GM18909 (cell line): Measurements from ENCODE around the gene CCR7.

Experiments used
- ATAC-seq: cut with Tn5 transposase; IDR thresholded peaks from one replicate; pipeline ENCODE4 v1.9.1; 2021; ENCODE audit warnings: mild to moderate bottlenecking; ENCODE audit not compliant: unreplicated experiment, poor library complexity

Gene CCR7

GRCh38 chr17:40564883-40565768 lies at the start of gene CCR7:
CCR7 (minus strand) TSS chr17:40565472; CDS start chr17:40565409, 63 bp downstream.
- ATAC-seq = no peak

GRCh38 chr17:40614431-40615067 lies 49.3 kb upstream of the CCR7 start:
- no peak for ATAC-seq

- no peak for ATAC-seq
Measured at GRCh38 chr17:40613467-40614154, 48.3 kb upstream of the CCR7 start.

GRCh38 chr17:40612599-40613244 lies 47.5 kb upstream of the CCR7 start:
- no peak for ATAC-seq

- ATAC-seq = no peak
Measured at GRCh38 chr17:40611840-40612474, 46.7 kb upstream of the CCR7 start.

GRCh38 chr17:40610359-40610758 lies 45.1 kb upstream of the CCR7 start:
- ATAC-seq = no peak

- no peak for ATAC-seq
Measured at GRCh38 chr17:40608061-40608581, 42.8 kb upstream of the CCR7 start.

- no peak for ATAC-seq
Measured at GRCh38 chr17:40607641-40608040, 42.4 kb upstream of the CCR7 start.

- no peak for ATAC-seq
Measured at GRCh38 chr17:40606548-40607353, 41.5 kb upstream of the CCR7 start.

- no peak for ATAC-seq
Measured at GRCh38 chr17:40605306-40605705, 40.0 kb upstream of the CCR7 start.

GRCh38 chr17:40604327-40605080 lies 39.2 kb upstream of the CCR7 start:
- ATAC-seq = no peak

- ATAC-seq = no peak
Measured at GRCh38 chr17:40602445-40603443, 37.5 kb upstream of the CCR7 start.

- no peak for ATAC-seq
Measured at GRCh38 chr17:40600486-40601046, 35.3 kb upstream of the CCR7 start.

- no peak for ATAC-seq
Measured at GRCh38 chr17:40599468-40599763, 34.1 kb upstream of the CCR7 start.

- ATAC-seq = peak; percentile 65
Measured at GRCh38 chr17:40598619-40599467, 33.6 kb upstream of the CCR7 start.

- ATAC-seq = no peak
Measured at GRCh38 chr17:40598301-40598618, 33.0 kb upstream of the CCR7 start.
